Measurements from ENCODE around the gene CDK5RAP2.
"Not testable (repeated sequence)": the region's sequence is repeated elsewhere in the genome, so short reads cannot be mapped to it uniquely, and the experiment has no call there.

CDK5RAP2 gene

GRCh38 chr9:120515481-120515880, 64.5 kb downstream of the CDK5RAP2 start:
- not testable (repeated sequence) for DNase-seq

GRCh38 chr9:120514405-120514804, 65.6 kb downstream of the CDK5RAP2 start:
- DNase-seq: no peak

- DNase-seq: no peak
These were observed 66.1 kb downstream of the CDK5RAP2 start for GRCh38 chr9:120513825-120514396.

GRCh38 chr9:120510816-120511215, 69.2 kb downstream of the CDK5RAP2 start:
- no peak for DNase-seq

- no peak for DNase-seq
These were observed 71.9 kb downstream of the CDK5RAP2 start for GRCh38 chr9:120507936-120508510.

- no peak for DNase-seq
These were observed 74.8 kb downstream of the CDK5RAP2 start for GRCh38 chr9:120505186-120505585.

GRCh38 chr9:120500733-120501132, 79.2 kb downstream of the CDK5RAP2 start:
- DNase-seq: no peak

- DNase-seq: not testable (repeated sequence)
These were observed 82.1 kb downstream of the CDK5RAP2 start for GRCh38 chr9:120497865-120498264.

GRCh38 chr9:120496438-120496837, 83.5 kb downstream of the CDK5RAP2 start:
- DNase-seq: not testable (repeated sequence)

- DNase-seq: no peak
These were observed 88.9 kb downstream of the CDK5RAP2 start for GRCh38 chr9:120490888-120491595.

- no peak for DNase-seq
These were observed 93.1 kb downstream of the CDK5RAP2 start for GRCh38 chr9:120486835-120487234.

GRCh38 chr9:120486347-120486746, 93.6 kb downstream of the CDK5RAP2 start:
- no peak for DNase-seq

GRCh38 chr9:120485788-120486187, 94.2 kb downstream of the CDK5RAP2 start:
- no peak for DNase-seq

GRCh38 chr9:120484162-120484561, 95.8 kb downstream of the CDK5RAP2 start:
- no peak for DNase-seq

- no peak for DNase-seq
These were observed 97.4 kb downstream of the CDK5RAP2 start for GRCh38 chr9:120482424-120483186.

GRCh38 chr9:120481846-120482245, 98.1 kb downstream of the CDK5RAP2 start:
- DNase-seq: no peak

- no peak for DNase-seq
These were observed 98.7 kb downstream of the CDK5RAP2 start for GRCh38 chr9:120481248-120481647.

- DNase-seq: no peak
These were observed 99.3 kb downstream of the CDK5RAP2 start for GRCh38 chr9:120480707-120481106.

- DNase-seq: no peak
These were observed 101.8 kb downstream of the CDK5RAP2 start for GRCh38 chr9:120478208-120478607.

- peak; percentile 6 for DNase-seq
These were observed 102.4 kb downstream of the CDK5RAP2 start for GRCh38 chr9:120477534-120478001.

GRCh38 chr9:120475341-120475740, 104.6 kb downstream of the CDK5RAP2 start:
- DNase-seq: no peak

- no peak for DNase-seq
These were observed 105.2 kb downstream of the CDK5RAP2 start for GRCh38 chr9:120474591-120475243.

All from right kidney (tissue), 1 donor.